Ascending aorta (tissue), 2 donors: Measurements from ENCODE around the gene ABCC1. TPM values are rescaled to one million over a fixed set of nuclear protein-coding genes. Genes with fewer than 3 reads are reported as not detected.

ENCODE experiments used
- DNase-seq, 2 donors: peaks; one replicate each; pipeline ENCODE4 v3.0.0-alpha.2; 2019; ENCODE audit warnings: low spot score in 2 of 2
- H3K27ac ChIP-seq, 2 donors: fragments of 200-600 bp; sonication (generic); one replicate each; pipeline ENCODE4 v1.5.1; 2016 to 2017; ENCODE audit warnings: mild to moderate bottlenecking in 1 of 2
- H3K27me3 ChIP-seq: fragments of 200-600 bp; sonication (generic); one replicate; pipeline ENCODE4 v1.5.1; 2017
- H3K36me3 ChIP-seq, 2 donors: fragments of 200-600 bp; sonication (generic); one replicate each; pipeline ENCODE4 v1.5.1; 2016
- H3K4me1 ChIP-seq, 2 donors: fragments of 200-600 bp; sonication (generic); one replicate each; pipeline ENCODE4 v1.5.1; 2016 to 2017; ENCODE audit warnings: mild to moderate bottlenecking in 1 of 2
- H3K4me3 ChIP-seq, 2 donors: fragments of 200-600 bp; sonication (generic); one replicate each; pipeline ENCODE4 v1.5.1; 2016 to 2017; ENCODE audit warnings: mild to moderate bottlenecking in 1 of 2
- H3K9me3 ChIP-seq, 2 donors: fragments of 200-600 bp; sonication (generic); one replicate each; pipeline ENCODE4 v1.5.1; 2016
- CTCF ChIP-seq, 3 experiments: fragments of 200-600 bp in 2 of 3; fragments of 450-650 bp in 1 of 3; sonication (generic) in 2 of 3; IDR thresholded peaks; one replicate each; pipeline ENCODE4 v1.5.1; 2016 to 2019; ENCODE audit warnings: antibody characterized with exemption in 3 of 3, mild to moderate bottlenecking in 1 of 3, moderate library complexity in 1 of 3
- intact Hi-C: fragments of 100-400 bp; cut with DNase I; formaldehyde crosslinking; loops from one replicate; pipeline ENCODE4 v1.15.1; 2023
- total RNA-seq: library from RNA; depleted of rRNA; stranded (reverse); fragments of >200 nt; gene quantifications from one replicate; pipeline ENCODE4 v1.1.0, GENCODE V29; 2016

The ABCC1 gene
- total RNA-seq, 1 donor from 2014 or later, result 144 TPM

GRCh38 chr16:16122264-16122663, 172.8 kb downstream of the ABCC1 start:
- Histone ChIP-seq H3K36me3 (peaks cover 50 to 57% of the 10 kb centered on the region in 2 donors), H3K4me1 (no peaks in the 10 kb centered on the region), H3K4me3 (no peak overlapping the region), H3K27me3 (no peaks in the 10 kb centered on the region), H3K27ac (no peak overlapping the region), H3K9me3 (peaks cover 7 to 8% of the 10 kb centered on the region in 2 donors)
- no peak for DNase-seq
- intact Hi-C loops, result loop anchor here (5.0 to 10.0 kb wide), 2 partner anchors 235 to 357 kb away; partner anchors contain the start of gene CEP20
- TF ChIP-seq CTCF (IDR thresholded peaks at IDR 0.05), result no peak

DNA sequence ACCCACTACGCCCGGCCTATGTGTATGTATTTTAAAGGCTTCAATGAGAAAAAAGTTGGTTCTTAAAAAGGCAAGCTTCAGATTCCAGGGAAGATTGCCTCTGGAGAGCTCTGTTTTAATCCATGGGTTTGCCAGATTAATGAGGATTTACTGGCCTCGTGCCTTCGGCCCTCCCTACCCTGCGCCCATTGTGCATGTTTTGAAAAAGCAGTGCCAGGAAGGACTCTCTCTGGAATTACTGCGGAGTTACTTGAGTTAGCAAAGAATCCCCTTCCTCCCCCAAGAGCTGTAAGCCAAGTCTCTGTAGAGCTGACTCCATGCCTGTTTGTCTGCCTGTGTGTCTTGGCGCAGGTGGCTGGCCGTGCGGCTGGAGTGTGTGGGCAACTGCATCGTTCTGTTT, 175.0 kb downstream of the ABCC1 start:
- intact Hi-C loops, result loop anchor here (5.0 to 10.0 kb wide), 2 partner anchors 237 to 360 kb away; partner anchors contain the start of gene CEP20
- H3K9me3 ChIP-seq, result peaks cover 7 to 8% of the 10 kb centered on the region in 2 donors
- H3K27ac ChIP-seq, result peak overlapping the region; percentile 37 to 46
- H3K27me3 ChIP-seq, result no peaks in the 10 kb centered on the region
- H3K4me3 ChIP-seq, result no peak overlapping the region
- TF ChIP-seq CTCF (IDR thresholded peaks at IDR 0.05), result no peak
- no peak for DNase-seq
- peaks cover 43 to 56% of the 10 kb centered on the region in 2 donors for H3K36me3 ChIP-seq
- no peaks in the 10 kb centered on the region for H3K4me1 ChIP-seq

DNA sequence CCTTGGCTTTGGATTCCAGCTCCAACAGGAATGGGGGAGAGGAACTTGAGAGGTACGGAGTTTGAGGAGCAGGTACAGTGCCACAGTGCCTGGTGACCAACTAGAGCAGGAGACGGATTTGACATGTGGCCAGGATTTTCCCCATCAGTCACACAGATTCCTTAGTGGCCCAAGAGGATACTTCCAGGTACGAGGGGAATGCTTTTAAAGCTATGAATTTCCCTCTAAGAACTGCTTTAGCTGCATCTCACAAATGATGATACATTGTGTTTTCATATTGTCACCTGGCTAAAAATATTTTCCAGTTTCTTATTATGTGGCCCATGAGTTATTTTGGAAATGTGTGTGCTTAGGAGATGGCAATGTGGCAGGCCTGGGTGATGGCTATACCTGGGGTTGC, 175.6 kb downstream of the ABCC1 start:
- Histone ChIP-seq H3K36me3 (peaks cover 43 to 61% of the 10 kb centered on the region in 2 donors), H3K27ac (peak overlapping the region; percentile 37 to 46), H3K27me3 (no peaks in the 10 kb centered on the region), H3K9me3 (peaks cover 7 to 8% of the 10 kb centered on the region in 2 donors), H3K4me3 (no peak overlapping the region), H3K4me1 (no peaks in the 10 kb centered on the region)
- no peak for TF ChIP-seq CTCF (IDR thresholded peaks at IDR 0.05)
- intact Hi-C loops, result loop anchor here (5.0 to 10.0 kb wide), 2 partner anchors 238 to 360 kb away; partner anchors contain the start of gene CEP20
- DNase-seq, result no peak

GRCh38 chr16:16126896-16127295, 177.5 kb downstream of the ABCC1 start:
- H3K9me3 ChIP-seq, result peaks cover 7 to 8% of the 10 kb centered on the region in 2 donors
- H3K4me1 ChIP-seq, result no peaks in the 10 kb centered on the region
- peak overlapping the region in 1 of 2 donors; percentile 32 for H3K27ac ChIP-seq

GRCh38 chr16:16127469-16128116, 178.2 kb downstream of the ABCC1 start:
- peak; percentile 86 to 91 (median 88) for TF ChIP-seq CTCF (IDR thresholded peaks at IDR 0.05)
- peak in 1 of 2 donors; percentile 86 for DNase-seq
- no peaks in the 10 kb centered on the region for H3K4me1 ChIP-seq
- H3K9me3 ChIP-seq, result peaks cover 7 to 8% of the 10 kb centered on the region in 2 donors
- intact Hi-C loops, result loop anchor here (1.0 to 10.0 kb wide), 2 partner anchors 253 to 363 kb away; no protein-coding TSS in a partner anchor
- H3K4me3 ChIP-seq, result no peak overlapping the region
- H3K27ac ChIP-seq, result peak overlapping the region; percentile 32 to 62
- H3K36me3 ChIP-seq, result peaks cover 41 to 61% of the 10 kb centered on the region in 2 donors
- H3K27me3 ChIP-seq, result no peaks in the 10 kb centered on the region

More at GRCh38 chr16:16126896-16127295, 177.5 kb downstream of the ABCC1 start:
- Histone ChIP-seq H3K4me3 (no peak overlapping the region), H3K36me3 (peaks cover 44 to 63% of the 10 kb centered on the region in 2 donors), H3K27me3 (no peaks in the 10 kb centered on the region)
- intact Hi-C loops, result loop anchor here (1.0 to 10.0 kb wide), 2 partner anchors 253 to 362 kb away; no protein-coding TSS in a partner anchor
- no peak for DNase-seq
- no peak for TF ChIP-seq CTCF (IDR thresholded peaks at IDR 0.05)
